WERI-Rb-1 (cell line): Measurements from ENCODE around the gene PTPRG.

Experiments
- DNase-seq: peaks from one replicate; pipeline ENCODE4 v3.0.0-alpha.2; 2020
- H3K27ac ChIP-seq: fragments of 250-450 bp; sonication (Bioruptor Pico); 2 replicates; pipeline ENCODE4 v1.5.1; 2020; ENCODE audit warnings: mild to moderate bottlenecking, moderate library complexity
- H3K27me3 ChIP-seq: fragments of 250-450 bp; sonication (Bioruptor Pico); 2 replicates; pipeline ENCODE4 v1.5.1; 2021; ENCODE audit warnings: mild to moderate bottlenecking, low read depth, moderate library complexity; ENCODE audit not compliant: insufficient read depth, severe bottlenecking
- H3K36me3 ChIP-seq: fragments of 250-450 bp; sonication (Bioruptor Pico); 2 replicates; pipeline ENCODE4 v1.5.1; 2020; ENCODE audit warnings: mild to moderate bottlenecking, moderate library complexity
- H3K4me3 ChIP-seq: 2 replicates; pipeline ENCODE4 v1.5.1; 2011; ENCODE audit warnings: low read depth, mild to moderate bottlenecking, control low read depth, low read length
- H3K9me3 ChIP-seq: fragments of 250-450 bp; sonication (Bioruptor Pico); 2 replicates; pipeline ENCODE4 v1.5.1; 2021; ENCODE audit warnings: mild to moderate bottlenecking, moderate library complexity; ENCODE audit not compliant: severe bottlenecking
- CTCF ChIP-seq: IDR thresholded peaks from 2 replicates; pipeline ENCODE4 v1.5.1; 2011; ENCODE audit warnings: low read depth, mild to moderate bottlenecking, control low read depth, inconsistent platforms, low read length

PTPRG gene

GRCh38 chr3:61780455-61781228 is 219.3 kb downstream of the PTPRG start:
- H3K27me3 ChIP-seq = no peaks in the 10 kb centered on the region
- no peak for DNase-seq
- H3K4me3 ChIP-seq = no peak overlapping the region
- H3K36me3 ChIP-seq = no peaks in the 10 kb centered on the region
- no peaks in the 10 kb centered on the region for H3K9me3 ChIP-seq
- no peak overlapping the region for H3K27ac ChIP-seq
- no peak for TF ChIP-seq CTCF

GRCh38 chr3:61783993-61784718 is 222.8 kb downstream of the PTPRG start:
- Histone ChIP-seq H3K9me3 (peaks cover 5% of the 10 kb centered on the region), H3K27me3 (no peaks in the 10 kb centered on the region), H3K27ac (no peak overlapping the region), H3K36me3 (no peaks in the 10 kb centered on the region; the same call in 1 of the 2 replicates), H3K4me3 (no peak overlapping the region)
- no peak for TF ChIP-seq CTCF
- DNase-seq = no peak

GRCh38 chr3:61788623-61789507 is 227.5 kb downstream of the PTPRG start:
- Histone ChIP-seq H3K27ac (no peak overlapping the region), H3K27me3 (no peaks in the 10 kb centered on the region), H3K9me3 (peaks cover 5% of the 10 kb centered on the region), H3K4me3 (no peak overlapping the region), H3K36me3 (no peaks in the 10 kb centered on the region; the same call in 1 of the 2 replicates)
- no peak for TF ChIP-seq CTCF
- DNase-seq = no peak

- Histone ChIP-seq H3K27me3 (no peaks in the 10 kb centered on the region), H3K27ac (no peak overlapping the region), H3K36me3 (no peaks in the 10 kb centered on the region; the same call in 1 of the 2 replicates), H3K9me3 (peaks cover 7% of the 10 kb centered on the region), H3K4me3 (no peak overlapping the region)
- TF ChIP-seq CTCF = no peak
- DNase-seq = no peak
These were observed 228.5 kb downstream of the PTPRG start for GRCh38 chr3:61789861-61790260.

- H3K9me3 ChIP-seq = peaks cover 7% of the 10 kb centered on the region
- no peak overlapping the region for H3K4me3 ChIP-seq
- no peak for DNase-seq
- no peaks in the 10 kb centered on the region for H3K27me3 ChIP-seq
- no peaks in the 10 kb centered on the region; the same call in 1 of the 2 replicates for H3K36me3 ChIP-seq
- no peak overlapping the region for H3K27ac ChIP-seq
- no peak for TF ChIP-seq CTCF
These were observed 229.0 kb downstream of the PTPRG start for GRCh38 chr3:61790411-61790810.
